AG09319 (cell line): Measurements from ENCODE around the gene POLR2L.

ENCODE experiments used
- DNase-seq: peaks from one replicate; pipeline ENCODE4 v3.0.0-alpha.2; 2010; ENCODE audit warnings: low read depth; ENCODE audit errors: extremely low read depth
- CTCF ChIP-seq: IDR thresholded peaks from 2 replicates; pipeline ENCODE4 v1.5.1; 2011; ENCODE audit warnings: low read depth, mild to moderate bottlenecking, inconsistent platforms, low read length, moderate library complexity

Gene POLR2L

DNA sequence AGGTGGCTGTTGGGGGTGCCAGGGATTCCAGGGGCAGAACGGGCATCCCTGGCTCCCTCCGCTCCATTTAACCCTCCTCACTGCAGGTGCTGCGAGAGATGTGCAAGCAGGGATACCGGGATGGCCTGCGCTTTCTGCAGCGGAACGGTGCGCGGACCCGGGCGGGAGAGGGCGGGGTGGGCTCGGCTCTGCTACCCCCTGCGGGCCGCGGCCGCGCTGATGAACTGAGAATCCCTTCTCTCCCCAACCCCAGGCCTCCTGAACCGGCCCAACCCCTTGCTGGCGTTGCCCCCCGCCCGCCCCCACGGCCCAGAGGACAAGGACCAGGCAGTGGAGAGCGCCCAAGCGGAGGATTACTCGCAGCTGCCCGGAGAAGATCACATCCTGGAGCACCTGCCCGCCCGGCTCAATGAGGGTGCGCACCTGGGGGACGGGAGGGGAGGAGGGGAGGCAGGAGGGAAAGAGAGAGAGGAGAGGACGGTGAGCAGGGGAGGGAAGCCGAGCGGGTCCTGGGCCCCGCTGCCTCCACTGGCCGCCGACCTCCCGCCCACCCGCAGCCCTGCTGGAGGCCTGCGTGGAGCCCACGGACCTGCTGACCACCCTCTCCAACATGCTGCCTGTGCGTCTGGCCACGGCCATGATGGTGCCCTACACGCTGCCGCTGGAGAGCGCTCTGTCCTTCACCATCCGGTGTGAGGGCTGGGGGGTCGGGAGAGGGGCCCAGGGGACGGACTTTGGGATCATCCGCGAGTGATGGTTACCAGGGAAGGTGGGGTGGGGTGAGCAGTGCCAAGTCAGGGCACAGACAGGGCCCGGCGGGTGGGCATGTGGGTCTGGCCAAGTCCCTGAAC, 18.7 kb downstream of the POLR2L start:
- no peak for TF ChIP-seq CTCF
- DNase-seq, result no peak

DNA sequence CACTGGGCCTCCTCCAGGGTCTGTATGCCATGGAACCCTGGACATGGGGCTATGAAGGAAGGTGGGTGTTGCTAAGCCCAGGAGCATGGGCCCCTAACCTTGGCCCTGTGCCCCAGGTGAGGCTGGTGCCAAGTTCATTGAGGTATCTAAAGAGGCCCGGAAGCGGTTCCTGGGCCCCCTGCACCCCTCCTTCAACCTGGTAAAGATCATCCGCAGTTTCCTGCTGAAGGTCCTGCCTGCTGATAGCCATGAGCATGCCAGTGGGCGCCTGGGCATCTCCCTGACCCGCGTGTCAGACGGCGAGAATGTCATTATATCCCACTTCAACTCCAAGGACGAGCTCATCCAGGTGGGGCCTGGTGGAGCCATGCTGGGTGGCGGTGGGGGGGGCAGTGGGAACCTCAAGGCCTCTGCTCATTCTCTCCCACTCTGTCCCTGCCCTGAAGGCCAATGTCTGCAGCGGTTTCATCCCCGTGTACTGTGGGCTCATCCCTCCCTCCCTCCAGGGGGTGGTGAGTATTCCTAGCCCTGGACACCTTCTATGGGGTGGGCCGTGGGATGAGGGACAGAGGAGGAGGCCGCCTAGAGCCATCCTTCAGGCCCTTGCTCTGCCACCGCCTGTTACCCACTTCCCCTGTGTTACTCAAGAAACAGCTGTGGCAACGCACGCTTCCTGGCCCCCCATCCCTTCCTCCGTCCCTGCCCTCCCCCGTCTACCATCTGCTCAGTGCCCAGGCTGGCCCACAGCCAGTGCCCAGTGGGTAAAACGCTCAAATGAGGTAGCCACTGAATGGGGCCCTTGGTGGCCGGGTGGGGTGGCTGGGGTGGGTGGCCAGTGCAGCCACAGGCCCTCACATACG, 20.6 kb downstream of the POLR2L start:
- no peak for TF ChIP-seq CTCF
- no peak for DNase-seq

DNA sequence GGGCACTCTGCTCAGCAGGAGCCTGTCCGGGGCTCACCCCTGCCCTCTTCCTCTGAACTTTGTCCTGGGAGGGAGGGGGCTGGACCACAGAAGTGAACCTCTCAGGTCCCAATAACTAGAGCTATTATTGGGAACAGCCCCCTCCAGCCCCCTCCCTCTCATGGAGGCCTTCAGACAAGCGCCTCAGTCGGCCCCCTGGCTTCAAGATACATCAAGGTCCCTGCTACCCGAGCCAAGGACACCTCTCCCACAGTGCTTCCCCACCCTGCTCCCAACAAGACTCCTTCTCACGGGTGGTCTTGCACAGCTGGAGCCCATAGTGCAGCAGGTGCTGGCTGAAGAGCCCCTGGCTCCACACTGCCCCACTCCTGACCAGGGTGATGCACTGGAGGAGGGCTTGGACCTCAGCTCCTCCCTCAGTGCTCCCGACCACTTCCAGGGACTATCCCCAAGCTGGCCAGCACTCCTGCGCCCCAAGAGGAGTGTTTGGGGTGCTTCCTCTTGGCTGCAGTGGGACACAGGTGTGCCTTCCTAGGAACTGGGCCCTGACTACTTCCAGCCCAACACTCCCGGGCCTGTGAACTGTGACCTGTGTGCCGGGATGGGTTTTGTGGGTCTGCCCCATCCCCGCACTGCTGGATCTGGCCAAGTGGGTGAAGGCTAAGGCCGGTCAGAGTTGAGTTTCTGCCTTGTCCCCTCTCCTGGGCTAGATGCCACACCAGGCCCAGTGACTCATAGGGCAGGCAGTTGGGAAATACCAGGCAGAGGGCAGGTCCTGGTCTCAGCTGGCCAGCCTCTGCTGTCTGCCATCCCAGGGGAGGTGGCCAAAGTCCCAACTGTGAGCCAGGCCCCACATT, 21.4 kb downstream of the POLR2L start:
- DNase-seq, result no peak
- no peak for TF ChIP-seq CTCF

DNA sequence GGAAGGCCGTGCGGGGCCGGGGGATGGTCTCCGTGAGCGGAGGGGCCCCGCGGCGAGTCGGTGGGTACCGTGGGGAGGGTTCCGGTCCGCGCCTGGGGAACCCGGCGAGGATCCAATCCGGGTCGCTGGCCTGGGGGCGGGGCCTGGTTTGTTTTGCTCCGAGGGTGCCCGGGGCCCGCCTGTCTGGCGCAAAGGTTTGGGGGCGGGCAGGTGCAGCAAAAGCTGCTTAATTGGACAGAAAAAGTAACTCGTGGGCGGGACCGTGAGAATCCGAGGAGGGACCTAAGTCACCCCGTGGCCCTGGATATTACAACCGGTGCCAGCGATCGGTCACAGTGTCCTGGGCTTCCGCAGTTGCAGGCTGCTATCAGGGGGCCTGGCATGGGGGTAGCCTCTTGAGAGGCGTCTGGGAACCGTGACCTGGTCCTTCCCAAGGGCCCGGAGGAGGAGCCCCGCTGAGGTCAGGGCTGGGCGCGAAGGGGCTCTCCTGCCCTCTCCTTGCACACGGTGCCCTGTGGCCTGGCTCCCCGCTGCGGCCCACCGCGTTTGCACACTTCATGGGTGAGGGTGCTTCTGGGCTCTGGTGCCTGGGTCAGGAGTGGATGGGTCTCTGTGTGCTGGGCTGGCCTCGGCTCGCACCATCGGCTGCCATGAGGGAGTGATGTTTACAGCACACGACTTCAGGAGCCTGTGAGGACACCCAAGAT, 22.2 kb downstream of the POLR2L start:
- no peak for TF ChIP-seq CTCF
- no peak for DNase-seq

DNA sequence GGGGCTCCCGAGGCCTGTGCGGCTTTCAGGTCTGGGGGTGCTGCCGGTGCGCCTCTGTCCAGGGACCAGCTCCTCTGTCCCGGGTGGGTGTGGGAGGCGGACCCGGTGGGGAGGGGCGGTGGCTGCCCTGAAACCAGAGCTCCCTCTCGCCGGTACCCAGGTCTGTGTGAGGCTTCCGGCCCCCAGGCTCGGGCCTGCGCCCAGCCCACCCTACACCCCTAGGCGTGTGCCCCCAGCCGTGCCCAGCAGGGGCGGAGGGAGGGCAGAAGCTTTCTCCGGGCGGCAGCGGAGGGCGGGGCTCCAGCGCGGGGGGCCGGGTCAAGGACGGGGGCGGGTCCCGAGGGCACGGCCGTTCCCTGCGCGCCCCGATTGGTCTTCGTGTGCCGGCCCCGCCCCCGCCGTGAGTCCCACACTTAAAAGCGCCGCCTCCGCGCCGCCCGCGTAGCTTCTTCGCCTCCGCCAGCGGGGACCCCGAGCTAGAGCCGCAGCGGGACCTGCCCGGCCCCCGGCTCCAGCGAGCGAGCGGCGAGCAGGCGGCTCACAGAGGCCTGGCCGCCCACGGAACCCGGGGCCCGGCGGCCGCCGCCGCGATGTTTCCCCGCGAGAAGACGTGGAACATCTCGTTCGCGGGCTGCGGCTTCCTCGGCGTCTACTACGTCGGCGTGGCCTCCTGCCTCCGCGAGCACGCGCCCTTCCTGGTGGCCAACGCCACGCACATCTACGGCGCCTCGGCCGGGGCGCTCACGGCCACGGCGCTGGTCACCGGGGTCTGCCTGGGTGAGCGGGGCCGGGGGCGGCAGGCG, 23.0 kb downstream of the POLR2L start:
- no peak for TF ChIP-seq CTCF
- DNase-seq, result peak; percentile 56
